PC-9 (cell line): ENCODE results near the gene SLC6A3.

Experiments used
- CTCF ChIP-seq: fragments of 200-600 bp; sonication (generic); conservative IDR thresholded peaks from 2 replicates; pipeline ENCODE4 v1.6.1; 2017; ENCODE audit warnings: mixed run types, antibody characterized with exemption, mild to moderate bottlenecking, moderate library complexity
- EZH2 ChIP-seq: fragments of 200-600 bp; sonication (generic); IDR thresholded peaks from 2 replicates; pipeline ENCODE4 v1.8.0; 2017; ENCODE audit warnings: antibody characterized with exemption, low read depth

- TF ChIP-seq CTCF (no peak), EZH2 (no peak)
Measured at GRCh38 chr5:1481959-1482331, 36.7 kb upstream of the SLC6A3 start.
